H9 (cell line): Measurements from ENCODE around the gene NUP37. TPM values are rescaled to one million over a fixed set of nuclear protein-coding genes. Genes with fewer than 3 reads are reported as not detected.

Experiments
- DNase-seq: peaks from one replicate; pipeline ENCODE4 v3.0.0-alpha.2; 2017
- H2AFZ ChIP-seq: one replicate; pipeline ENCODE4 v1.6.1; 2013; ENCODE audit warnings: mild to moderate bottlenecking, low read length, control low read depth, moderate library complexity
- H2AK5ac ChIP-seq: 2 replicates; pipeline ENCODE4 v1.6.1; 2013; ENCODE audit warnings: low read length, control low read depth, mixed read lengths; ENCODE audit not compliant: insufficient read length
- H2BK120ac ChIP-seq: one replicate; pipeline ENCODE4 v1.6.1; 2013; ENCODE audit warnings: low read depth, mild to moderate bottlenecking, low read length, control low read depth, inconsistent platforms; ENCODE audit not compliant: poor library complexity, severe bottlenecking
- H2BK12ac ChIP-seq: 2 replicates; pipeline ENCODE4 v1.6.1; 2013; ENCODE audit warnings: low read length, control low read depth, mixed read lengths, low read depth; ENCODE audit not compliant: insufficient read length
- H2BK15ac ChIP-seq: 2 replicates; pipeline ENCODE4 v1.6.1; 2013; ENCODE audit warnings: low read depth, low read length, control low read depth
- H2BK20ac ChIP-seq: one replicate; pipeline ENCODE4 v1.6.1; 2013; ENCODE audit warnings: low read depth, mild to moderate bottlenecking, low read length, control low read depth, inconsistent platforms; ENCODE audit not compliant: poor library complexity, severe bottlenecking
- H2BK5ac ChIP-seq: 2 replicates; pipeline ENCODE4 v1.6.1; 2013; ENCODE audit warnings: low read length, control low read depth, mixed read lengths; ENCODE audit not compliant: insufficient read length
- H3K14ac ChIP-seq: 2 replicates; pipeline ENCODE4 v1.6.1; 2013; ENCODE audit warnings: low read length, control low read depth; ENCODE audit not compliant: insufficient read depth
- H3K18ac ChIP-seq: 2 replicates; pipeline ENCODE4 v1.6.1; 2013; ENCODE audit warnings: low read depth, mild to moderate bottlenecking, mixed read lengths, low read length, control low read depth; ENCODE audit not compliant: insufficient read length
- H3K23ac ChIP-seq: 2 replicates; pipeline ENCODE4 v1.6.1; 2013; ENCODE audit warnings: low read length, control low read depth, mixed read lengths, low read depth; ENCODE audit not compliant: insufficient read length
- H3K23me2 ChIP-seq: 2 replicates; pipeline ENCODE4 v1.6.1; 2013; ENCODE audit warnings: low read depth, mild to moderate bottlenecking, mixed read lengths, low read length, control low read depth; ENCODE audit not compliant: insufficient read length, poor library complexity, severe bottlenecking
- H3K27ac ChIP-seq: 2 replicates; pipeline ENCODE4 v1.5.1; 2013; ENCODE audit warnings: low read length, control low read depth, mixed read lengths, low read depth; ENCODE audit not compliant: insufficient read length
- H3K27me3 ChIP-seq: 2 replicates; pipeline ENCODE4 v1.6.1; 2013; ENCODE audit warnings: low read length, control low read depth, inconsistent platforms; ENCODE audit not compliant: insufficient read depth
- H3K4ac ChIP-seq: 2 replicates; pipeline ENCODE4 v1.6.1; 2013; ENCODE audit warnings: low read depth, mild to moderate bottlenecking, control low read depth, inconsistent platforms, low read length, moderate library complexity
- H3K4me1 ChIP-seq: 2 replicates; pipeline ENCODE4 v1.6.1; 2013; ENCODE audit warnings: low read length, control low read depth, inconsistent platforms; ENCODE audit not compliant: insufficient read depth
- H3K4me2 ChIP-seq: 2 replicates; pipeline ENCODE4 v1.6.1; 2013; ENCODE audit warnings: low read length, control low read depth, mixed read lengths; ENCODE audit not compliant: insufficient read length, insufficient read depth
- H3K56ac ChIP-seq: 2 replicates; pipeline ENCODE4 v1.6.1; 2013; ENCODE audit warnings: low read depth, mild to moderate bottlenecking, mixed read lengths, low read length, control low read depth; ENCODE audit not compliant: insufficient read length
- H3K79me1 ChIP-seq: 2 replicates; pipeline ENCODE4 v1.6.1; 2013; ENCODE audit warnings: low read depth, mild to moderate bottlenecking, moderate library complexity, low read length, control low read depth, inconsistent platforms; ENCODE audit not compliant: insufficient read depth, poor library complexity, severe bottlenecking
- H3K79me2 ChIP-seq: 2 replicates; pipeline ENCODE4 v1.6.1; 2013; ENCODE audit warnings: low read length, control low read depth, inconsistent platforms; ENCODE audit not compliant: insufficient read depth
- H3K9ac ChIP-seq: 2 replicates; pipeline ENCODE4 v1.6.1; 2013; ENCODE audit warnings: low read length, control low read depth, mixed read lengths; ENCODE audit not compliant: insufficient read length; ENCODE audit errors: extremely low read depth
- H3K9me3 ChIP-seq: one replicate; pipeline ENCODE4 v1.6.1; 2013; ENCODE audit warnings: low read depth, low read length, inconsistent platforms; ENCODE audit not compliant: control insufficient read depth
- H3T11ph ChIP-seq: one replicate; pipeline ENCODE4 v1.6.1; 2013; ENCODE audit warnings: mild to moderate bottlenecking, low read length, control low read depth, inconsistent platforms
- H4K20me1 ChIP-seq: one replicate; pipeline ENCODE4 v1.6.1; 2013; ENCODE audit not compliant: control insufficient read depth, insufficient read length, insufficient read depth
- H4K5ac ChIP-seq: 2 replicates; pipeline ENCODE4 v1.6.1; 2013; ENCODE audit warnings: low read depth, mild to moderate bottlenecking, mixed read lengths, low read length, control low read depth; ENCODE audit not compliant: insufficient read length
- H4K8ac ChIP-seq: replicated peaks from 2 replicates; pipeline ENCODE4 v1.6.1; 2013; ENCODE audit warnings: low read length, control low read depth, mixed read lengths, low read depth; ENCODE audit not compliant: insufficient read length
- H4K91ac ChIP-seq: 2 replicates; pipeline ENCODE4 v1.6.1; 2013; ENCODE audit warnings: low read depth, mild to moderate bottlenecking, moderate library complexity, mixed read lengths, low read length, control low read depth; ENCODE audit not compliant: insufficient read length
- H3K27ac Mint-ChIP-seq, 3 experiments: 2 replicates in 2 of 3; 3 replicates in 1 of 3; pipeline ENCODE4 v1.8.0; 2020 to 2021; ENCODE audit warnings: mixed read lengths in 3 of 3, mild to moderate bottlenecking in 1 of 3, moderate library complexity in 1 of 3
- H3K27me3 Mint-ChIP-seq: 2 replicates; pipeline ENCODE4 v1.8.0; 2021; ENCODE audit warnings: low read depth, mild to moderate bottlenecking, moderate library complexity, mixed read lengths
- H3K36me3 Mint-ChIP-seq, 3 experiments: 2 replicates in 2 of 3; 3 replicates in 1 of 3; pipeline ENCODE4 v1.8.0; 2020 to 2021; ENCODE audit warnings: low read depth in 3 of 3, mixed read lengths in 3 of 3; ENCODE audit not compliant: insufficient read depth in 1 of 3
- H3K4me1 Mint-ChIP-seq, 2 experiments: 2 replicates each; pipeline ENCODE4 v1.8.0; 2020; ENCODE audit warnings: mixed read lengths in 2 of 2
- H3K4me3 Mint-ChIP-seq, 2 experiments: 2 replicates in 1 of 2; 3 replicates in 1 of 2; pipeline ENCODE4 v1.8.0; 2020 to 2021; ENCODE audit warnings: mild to moderate bottlenecking in 2 of 2, mixed read lengths in 2 of 2, moderate library complexity in 1 of 2
- H3K9me3 Mint-ChIP-seq, 2 experiments: 2 replicates in 1 of 2; 3 replicates in 1 of 2; pipeline ENCODE4 v1.8.0; 2020; ENCODE audit warnings: mild to moderate bottlenecking in 2 of 2, mixed read lengths in 2 of 2, moderate library complexity in 1 of 2
- CTCF ChIP-seq: fragments of 200-600 bp; sonication (generic); conservative IDR thresholded peaks from 3 replicates; pipeline ENCODE4 v1.8.0; 2021; ENCODE audit warnings: antibody characterized with exemption, mild to moderate bottlenecking
- WGBS: extraction: QIAGEN DNeasy Blood & Tissue Kit; methylation state at CpG from one replicate; pipeline ENCODE4 v1.1.7; 2013; ENCODE audit warnings: missing lambda C conversion rate, low lambda C conversion rate, mixed read lengths; ENCODE audit not compliant: insufficient read length; ENCODE audit errors: extremely low coverage; 5-methylcytosine and 5-hydroxymethylcytosine counted together
- total RNA-seq: library from RNA; stranded (reverse); gene quantifications from 2 replicates; pipeline ENCODE4 v1.2.1, GENCODE V29; 2021

NUP37 gene
- total RNA-seq, 1 experiment from 2014 or later = 62.5 TPM

- no peak overlapping the region for H2BK120ac ChIP-seq
- no peak overlapping the region for H3K27ac ChIP-seq
- H3K9me3 ChIP-seq = no peaks in the 10 kb centered on the region
- WGBS = no CpG with 5 or more reads among the region's 4 CpGs
- H3K4ac ChIP-seq = no peak overlapping the region
- no peak overlapping the region for H2AK5ac ChIP-seq
- TF ChIP-seq CTCF = no peak
- no peak overlapping the region for H3T11ph ChIP-seq
- H2BK15ac ChIP-seq = no peak overlapping the region
- no peak overlapping the region for H2BK12ac ChIP-seq
- no peak for DNase-seq
- H3K56ac ChIP-seq = no peak overlapping the region
- no peak overlapping the region for H2AFZ ChIP-seq
- no peak overlapping the region for H4K8ac ChIP-seq
- Mint-ChIP-seq H3K27me3 (no peaks in the 10 kb centered on the region), H3K4me1 (no peaks in the 10 kb centered on the region), H3K9me3 (no peaks in the 10 kb centered on the region), H3K4me3 (no peak overlapping the region), H3K27ac (no peak overlapping the region; a peak in 1 of 7 replicates), H3K36me3 (no peaks in the 10 kb centered on the region; a peak in 1 of 7 replicates)
- no peaks in the 10 kb centered on the region for H3K27me3 ChIP-seq
- no peak overlapping the region for H2BK5ac ChIP-seq
- H4K91ac ChIP-seq = no peak overlapping the region
- H2BK20ac ChIP-seq = no peak overlapping the region
- no peaks in the 10 kb centered on the region for H3K23me2 ChIP-seq
- H3K18ac ChIP-seq = no peak overlapping the region
- no peak overlapping the region for H3K23ac ChIP-seq
- no peaks in the 10 kb centered on the region for H3K79me2 ChIP-seq
- no peaks in the 10 kb centered on the region for H3K4me1 ChIP-seq
- no peak overlapping the region for H3K4me2 ChIP-seq
- H4K5ac ChIP-seq = no peak overlapping the region
- no peak overlapping the region for H3K9ac ChIP-seq
- no peak overlapping the region for H3K14ac ChIP-seq
- H3K79me1 ChIP-seq = no peaks in the 10 kb centered on the region
- H4K20me1 ChIP-seq = no peaks in the 10 kb centered on the region
These were observed 65.6 kb downstream of the NUP37 start for GRCh38 chr12:102054345-102054744.
